Loucy (cell line): ENCODE measurements around the gene MYPOP.

Experiments used
- CTCF ChIP-seq: fragments of 200-600 bp; sonication (generic); conservative IDR thresholded peaks from 2 replicates; pipeline ENCODE4 v1.5.1; 2014; ENCODE audit warnings: mild to moderate bottlenecking, antibody characterized with exemption, low read length
- EZH2phosphoT487 ChIP-seq: fragments of 200-600 bp; IDR thresholded peaks from 2 replicates; pipeline ENCODE4 v1.6.1; 2018; ENCODE audit warnings: antibody characterized with exemption, mild to moderate bottlenecking, moderate library complexity, borderline replicate concordance

- no peak for TF ChIP-seq CTCF
- TF ChIP-seq EZH2phosphoT487: no peak
These were observed 23.4 kb downstream of the MYPOP start for GRCh38 chr19:45879055-45879454.
